Thymus (tissue), 11 donors: Measurements from ENCODE around the gene CCDC57. TPM values are rescaled to one million over a fixed set of nuclear protein-coding genes. Genes with fewer than 3 reads are reported as not detected.
A peak's percentile ranks its signal among the peaks of the same experiment; 100 is the strongest.

Source experiments
- DNase-seq, 9 donors: peaks; one replicate each; pipeline ENCODE4 v3.0.0-alpha.2; 2013; ENCODE audit warnings: low spot score in 9 of 9, low read depth in 6 of 9, missing footprints in 1 of 9
- H3K27ac ChIP-seq, 2 donors: one replicate each; pipeline ENCODE4 v1.5.1; 2013; ENCODE audit warnings: control low read depth in 1 of 2, low read depth in 1 of 2, low read length in 1 of 2, mild to moderate bottlenecking in 1 of 2, moderate library complexity in 1 of 2
- H3K27me3 ChIP-seq, 2 donors: one replicate each; pipeline ENCODE4 v1.5.1; 2013; ENCODE audit warnings: low read length in 1 of 2; ENCODE audit not compliant: control insufficient read depth in 2 of 2, insufficient read depth in 1 of 2
- H3K36me3 ChIP-seq, 2 donors: one replicate each; pipeline ENCODE4 v1.5.1; 2013; ENCODE audit warnings: low read length in 1 of 2, mild to moderate bottlenecking in 1 of 2, moderate library complexity in 1 of 2; ENCODE audit not compliant: control insufficient read depth in 2 of 2, insufficient read depth in 2 of 2
- H3K4me1 ChIP-seq, 2 donors: one replicate each; pipeline ENCODE4 v1.5.1; 2013; ENCODE audit warnings: low read length in 2 of 2; ENCODE audit not compliant: control insufficient read depth in 2 of 2, insufficient read depth in 2 of 2
- H3K4me3 ChIP-seq, 2 donors: one replicate each; pipeline ENCODE4 v1.5.1; 2013; ENCODE audit warnings: low read length in 2 of 2, control low read depth in 1 of 2, mild to moderate bottlenecking in 1 of 2
- H3K9me3 ChIP-seq, 2 donors: one replicate each; pipeline ENCODE4 v1.5.1; 2013; ENCODE audit warnings: low read length in 1 of 2, mild to moderate bottlenecking in 1 of 2; ENCODE audit not compliant: control insufficient read depth in 2 of 2, insufficient read depth in 1 of 2
- WGBS: extraction: QIAGEN DNeasy Blood & Tissue Kit; methylation state at CpG from one replicate; pipeline ENCODE4 v1.1.7; 2013; 5-methylcytosine and 5-hydroxymethylcytosine counted together
- polyA plus RNA-seq: library from polyadenylated mRNA; stranded (reverse); fragments of 200-250 nt; gene quantifications from one replicate; pipeline ENCODE4 v1.2.3, GENCODE V29; 2013
- total RNA-seq: library from RNA; stranded (reverse); fragments of 120-200 nt; gene quantifications from one replicate; pipeline ENCODE4 v1.2.4, GENCODE V29; 2013
- donor health status: healthy.

Gene CCDC57
- total and polyA plus RNA-seq, 2 donors: 39.3 to 122 TPM

GRCh38 chr17:82247182-82247823 lies 34.7 kb upstream of the CCDC57 start:
- WGBS: 78% methylated on average over 22 of the region's 22 CpGs
- Histone ChIP-seq H3K4me1 (peaks cover 0 to 4% of the 10 kb centered on the region in 2 donors), H3K27ac (no peak overlapping the region), H3K9me3 (no peaks in the 10 kb centered on the region), H3K4me3 (no peak overlapping the region), H3K36me3 (peaks cover 100% of the 10 kb centered on the region in 2 donors), H3K27me3 (no peaks in the 10 kb centered on the region)
- DNase-seq: no peak

DNA sequence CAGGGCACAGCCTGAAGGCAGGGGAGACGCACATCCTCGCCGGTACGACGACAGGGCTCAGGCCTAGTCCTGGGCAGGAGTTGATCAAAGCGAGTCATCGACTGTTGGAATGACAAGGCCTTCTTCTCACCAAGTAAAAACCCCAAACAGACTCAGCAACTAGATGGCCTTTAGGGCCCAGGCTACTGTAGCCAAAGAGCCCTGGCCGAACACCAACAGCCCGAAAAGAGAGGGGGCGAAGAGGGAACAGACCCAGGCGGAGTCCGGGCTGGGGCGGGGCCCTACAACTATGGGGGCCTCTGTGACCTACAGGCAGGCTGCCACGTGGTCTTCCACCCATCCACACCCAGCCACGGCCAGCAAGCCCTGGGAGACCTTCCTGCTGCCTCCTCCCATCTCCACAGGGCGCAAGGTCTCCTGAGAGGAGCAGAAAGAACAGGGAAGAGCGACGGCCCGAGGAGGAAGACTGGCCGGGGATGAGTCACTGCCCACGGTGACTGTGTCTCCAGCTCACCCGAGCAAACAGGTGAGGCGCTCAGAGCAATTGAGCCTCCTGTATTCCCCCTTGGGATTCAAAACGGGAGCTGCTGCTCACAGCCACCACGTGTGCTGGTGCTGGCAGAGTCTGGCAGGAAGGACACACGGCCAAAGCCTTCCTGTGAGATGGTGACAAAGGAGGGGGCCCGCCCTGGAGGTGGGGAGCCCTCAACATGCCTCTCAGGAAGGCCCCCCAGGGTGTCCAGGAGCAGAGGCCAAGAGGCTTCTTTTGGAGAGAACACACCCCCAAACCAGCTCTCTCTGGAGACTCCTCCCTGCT lies 33.9 kb upstream of the CCDC57 start:
- 86% methylated on average over 27 of the region's 27 CpGs for WGBS
- H3K4me1 ChIP-seq: peaks cover 2 to 10% of the 10 kb centered on the region in 2 donors
- no peak overlapping the region for H3K27ac ChIP-seq

DNA sequence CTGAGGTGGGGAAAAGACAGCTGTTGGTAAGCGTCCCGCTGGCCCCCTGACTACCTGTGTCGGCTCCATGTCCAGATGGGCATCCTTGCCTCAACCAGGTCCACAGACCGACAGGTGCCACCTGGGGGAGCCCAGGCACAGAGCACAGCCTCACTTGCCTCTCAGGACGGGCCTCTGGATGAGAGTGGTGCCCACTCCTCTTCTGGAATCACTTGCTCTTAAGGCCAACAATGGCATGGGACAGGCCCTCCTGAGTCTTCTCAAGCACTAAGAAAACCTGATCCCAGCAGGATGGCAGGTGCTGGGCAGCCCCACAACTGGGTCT lies 33.4 kb upstream of the CCDC57 start:
- H3K27ac ChIP-seq: no peak overlapping the region
- peaks cover 96 to 97% of the 10 kb centered on the region in 2 donors for H3K36me3 ChIP-seq
- 95% methylated on average over 5 of the region's 5 CpGs for WGBS
- no peaks in the 10 kb centered on the region for H3K9me3 ChIP-seq
- H3K4me3 ChIP-seq: no peak overlapping the region
- H3K27me3 ChIP-seq: no peaks in the 10 kb centered on the region
- DNase-seq: no peak
- H3K4me1 ChIP-seq: peaks cover 2 to 16% of the 10 kb centered on the region in 2 donors

More for the DNA sequence above, 33.9 kb upstream of the CCDC57 start:
- Histone ChIP-seq H3K36me3 (peaks cover 97 to 98% of the 10 kb centered on the region in 2 donors), H3K27me3 (no peaks in the 10 kb centered on the region), H3K4me3 (no peak overlapping the region), H3K9me3 (no peaks in the 10 kb centered on the region)
- no peak for DNase-seq

DNA sequence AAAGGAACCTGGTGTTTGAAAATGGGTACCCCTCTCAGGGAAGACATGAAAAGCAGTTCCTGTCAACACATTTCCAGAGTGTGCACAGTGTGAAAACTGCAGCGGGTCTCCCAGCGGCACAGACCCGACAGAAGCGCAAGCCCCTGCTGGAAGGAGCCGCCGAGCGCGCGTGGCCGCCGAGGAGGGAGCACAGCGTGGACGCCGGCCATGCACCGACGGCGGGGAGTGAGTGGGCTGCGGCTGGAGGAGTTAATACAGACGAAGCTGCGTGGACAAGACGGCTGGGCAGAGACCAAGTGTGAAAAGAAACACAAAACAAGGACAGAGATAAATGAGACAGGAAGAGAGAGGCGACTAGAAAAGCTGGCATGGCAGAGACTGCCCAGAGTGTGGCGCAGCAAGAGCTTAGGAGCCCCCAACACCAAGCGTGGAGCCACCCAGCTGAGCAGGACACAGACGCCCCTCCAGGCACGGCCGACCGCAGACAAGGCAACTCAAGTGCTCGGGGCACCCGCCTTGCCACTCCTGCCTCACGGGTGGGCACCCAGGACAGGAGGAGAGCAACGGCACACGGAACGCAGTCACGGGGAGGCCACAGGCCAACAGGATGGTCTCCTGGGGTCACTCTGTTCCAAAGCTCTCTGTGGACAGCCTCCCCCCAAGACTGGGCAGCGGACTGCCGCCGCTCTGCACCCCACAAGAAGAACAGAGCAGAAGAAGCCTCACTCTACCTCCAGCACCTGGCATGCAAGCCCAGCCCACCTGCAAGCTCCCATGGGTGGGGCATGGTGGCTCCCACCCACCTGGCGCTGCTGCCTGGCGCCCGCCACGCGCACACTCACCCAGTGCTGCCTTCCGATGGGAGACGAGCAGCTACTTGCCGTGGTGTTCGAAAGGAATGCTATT lies 32.7 kb upstream of the CCDC57 start:
- H3K27me3 ChIP-seq: no peaks in the 10 kb centered on the region
- no peak overlapping the region for H3K4me3 ChIP-seq
- WGBS: 95% methylated on average over 47 of the region's 47 CpGs
- peaks cover 91 to 92% of the 10 kb centered on the region in 2 donors for H3K36me3 ChIP-seq
- H3K27ac ChIP-seq: no peak overlapping the region
- H3K4me1 ChIP-seq: peaks cover 2 to 22% of the 10 kb centered on the region in 2 donors
- no peaks in the 10 kb centered on the region for H3K9me3 ChIP-seq
- no peak for DNase-seq

DNA sequence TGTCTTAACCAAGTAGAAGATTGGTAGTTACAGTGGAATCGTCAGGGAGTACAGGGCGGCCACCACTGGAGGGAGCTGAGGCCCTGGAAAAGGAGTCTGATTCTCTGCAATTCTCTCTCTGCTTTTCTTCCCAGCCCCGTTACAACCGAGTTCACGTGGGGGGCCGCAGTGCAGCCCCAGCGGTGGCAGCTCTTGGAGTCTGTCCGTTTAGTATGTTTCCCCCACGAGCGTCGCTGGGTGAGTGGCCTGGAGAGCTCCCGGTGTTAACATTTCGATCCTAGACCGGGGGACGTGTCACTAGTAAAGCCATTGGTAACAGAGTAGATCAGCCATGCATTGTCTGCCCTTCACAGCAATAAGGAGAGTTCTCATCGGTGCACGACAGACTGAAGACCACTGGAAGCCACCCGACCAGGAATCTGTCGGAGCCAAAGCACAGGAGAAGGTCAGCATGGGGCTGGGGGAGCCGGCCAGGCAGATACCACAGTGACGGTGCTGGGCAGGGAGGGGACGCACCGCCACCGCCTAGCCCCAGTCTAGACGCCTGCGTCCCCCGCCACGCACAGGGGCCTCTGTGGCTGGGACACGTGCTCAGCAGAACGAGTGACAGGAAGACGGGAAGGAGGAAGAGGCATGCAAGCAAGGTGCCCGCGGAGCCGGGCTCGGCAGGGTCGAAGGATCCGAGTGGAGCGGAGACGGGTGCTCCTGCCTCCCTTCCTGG lies 31.9 kb upstream of the CCDC57 start:
- H3K9me3 ChIP-seq: no peaks in the 10 kb centered on the region
- peak in 1 of 9 donors; percentile 27 for DNase-seq
- H3K4me1 ChIP-seq: peaks cover 3 to 29% of the 10 kb centered on the region in 2 donors
- no peak overlapping the region for H3K4me3 ChIP-seq
- peaks cover 86 to 92% of the 10 kb centered on the region in 2 donors for H3K36me3 ChIP-seq
- no peak overlapping the region for H3K27ac ChIP-seq
- WGBS: 95% methylated on average over 39 of the region's 39 CpGs
- no peaks in the 10 kb centered on the region for H3K27me3 ChIP-seq

- Histone ChIP-seq H3K9me3 (no peaks in the 10 kb centered on the region), H3K27ac (no peak overlapping the region), H3K4me1 (peaks cover 7 to 36% of the 10 kb centered on the region in 2 donors), H3K36me3 (peaks cover 82 to 92% of the 10 kb centered on the region in 2 donors), H3K4me3 (no peak overlapping the region), H3K27me3 (no peaks in the 10 kb centered on the region)
- 97% methylated on average over 19 of the region's 19 CpGs for WGBS
- DNase-seq: no peak
These were observed 31.2 kb upstream of the CCDC57 start for GRCh38 chr17:82243648-82244412.

DNA sequence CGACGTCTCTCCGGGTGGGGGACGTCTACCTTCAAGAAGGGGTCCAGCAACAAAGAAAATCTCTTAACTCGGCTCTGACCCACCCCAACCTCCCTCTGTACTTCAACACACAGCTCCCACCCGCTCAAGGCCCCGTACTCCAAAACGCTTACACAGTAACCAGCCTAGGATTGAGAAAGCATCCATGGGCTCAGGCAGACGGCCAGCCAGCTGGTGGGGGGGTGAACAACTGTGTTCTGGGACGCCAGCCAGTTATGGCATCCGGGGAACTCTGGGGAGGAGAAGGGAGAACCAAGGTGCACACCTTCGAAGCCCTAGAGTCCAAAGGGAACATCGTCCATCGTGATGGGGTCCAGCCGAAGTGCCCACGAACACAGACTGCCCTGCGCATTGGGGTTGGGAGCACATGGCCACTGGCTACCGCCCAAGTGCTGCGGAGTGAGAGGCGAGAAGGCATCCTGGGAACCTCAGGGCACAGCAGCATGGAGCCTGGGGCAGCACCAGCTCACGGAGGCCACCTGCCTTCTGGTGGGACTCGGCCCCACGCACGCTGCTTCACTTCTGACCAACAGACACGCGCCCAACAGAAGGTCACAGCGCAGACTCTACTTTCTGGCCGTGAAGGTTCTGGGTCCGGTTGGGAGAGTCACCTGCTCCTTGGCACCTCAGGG lies 30.5 kb upstream of the CCDC57 start:
- 97% methylated on average over 29 of the region's 29 CpGs for WGBS
- Histone ChIP-seq H3K9me3 (no peaks in the 10 kb centered on the region), H3K36me3 (peaks cover 75 to 89% of the 10 kb centered on the region in 2 donors), H3K4me1 (peaks cover 14 to 43% of the 10 kb centered on the region in 2 donors), H3K4me3 (no peak overlapping the region), H3K27me3 (no peaks in the 10 kb centered on the region), H3K27ac (no peak overlapping the region)
- DNase-seq: no peak

DNA sequence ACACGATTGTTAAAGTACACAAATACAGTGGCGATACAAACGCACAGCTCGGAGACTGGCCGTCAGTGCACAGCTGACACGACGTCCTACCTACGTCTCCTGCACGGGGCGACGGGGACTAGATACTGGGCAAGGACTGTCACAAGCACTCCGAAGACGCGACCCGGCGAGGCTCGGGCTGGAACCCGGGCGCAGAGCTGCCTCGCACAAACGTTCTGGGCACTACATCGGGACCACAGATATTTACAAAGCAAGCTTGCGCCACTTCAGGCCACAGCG lies 30.0 kb upstream of the CCDC57 start:
- H3K27ac ChIP-seq: no peak overlapping the region
- DNase-seq: no peak
- H3K27me3 ChIP-seq: no peaks in the 10 kb centered on the region
- peaks cover 16 to 48% of the 10 kb centered on the region in 2 donors for H3K4me1 ChIP-seq
- no peaks in the 10 kb centered on the region for H3K9me3 ChIP-seq
- peaks cover 70 to 89% of the 10 kb centered on the region in 2 donors for H3K36me3 ChIP-seq
- 97% methylated on average over 24 of the region's 24 CpGs for WGBS
- no peak overlapping the region for H3K4me3 ChIP-seq
